Cerebellar nuclear complex (tissue), 1 donor: ENCODE data around the gene GALNTL6.

Experiments
- DNase-seq, 2 experiments: peaks; one replicate each; lab custom pipeline; 2025; lab: John Stamatoyannopoulos, UW

Gene GALNTL6

DNA sequence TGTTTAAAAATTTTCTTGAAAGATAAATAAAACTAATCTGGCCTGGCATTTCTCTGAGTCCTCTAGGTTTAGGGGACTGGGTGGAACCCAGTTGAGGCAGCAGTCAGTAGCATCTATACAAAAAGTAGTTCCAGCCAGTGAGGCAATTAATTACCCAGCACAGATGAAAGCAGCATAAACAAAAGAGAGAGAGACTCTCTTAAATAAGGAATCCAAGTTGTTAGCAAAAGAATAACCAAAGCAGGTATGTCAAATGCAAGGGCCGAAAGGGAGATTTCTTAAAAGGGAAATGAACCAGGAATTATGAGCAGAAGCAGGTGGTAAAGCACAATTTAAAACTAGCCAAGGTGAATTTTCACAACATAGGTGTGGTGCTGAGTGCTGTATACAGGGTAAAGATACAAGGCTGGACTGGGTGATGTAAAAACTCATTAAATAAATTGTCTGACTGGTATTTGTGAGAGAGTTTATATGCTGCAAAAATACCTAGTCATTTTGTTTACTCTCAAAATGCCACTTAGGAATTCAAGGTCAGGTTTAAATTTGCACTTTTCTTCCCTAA is 1260.8 kb downstream of the GALNTL6 start:
- DNase-seq, result no peak

- DNase-seq, result peak; percentile 90 to 92
These were observed 1261.3 kb downstream of the GALNTL6 start for GRCh38 chr4:173074501-173074946.

GRCh38 chr4:173076903-173077634 is 1263.9 kb downstream of the GALNTL6 start:
- no peak for DNase-seq

GRCh38 chr4:173088144-173088543 is 1274.9 kb downstream of the GALNTL6 start:
- no peak for DNase-seq
